Stimulated activated CD4-positive, alpha-beta T cell treated with anti-CD3 and anti-CD28 coated beads, Interleukin-15, amount 100 ng/mL, for 48 hours (primary cell): ENCODE data around the gene KLHL17.

Experiments used
- DNase-seq, 2 donors: peaks; one replicate each; pipeline ENCODE4 v3.0.0-alpha.2; 2020; ENCODE audit warnings: low read depth in 2 of 2

KLHL17 gene

GRCh38 chr1:923131-923990 is 37.0 kb upstream of the KLHL17 start, which contains the start of gene SAMD11:
SAMD11 (plus strand) TSS chr1:923923; CDS start chr1:924432, 509 bp downstream.
- DNase-seq = no peak

GRCh38 chr1:923991-924655 is 36.3 kb upstream of the KLHL17 start:
- no peak for DNase-seq

GRCh38 chr1:924656-925560 is 35.5 kb upstream of the KLHL17 start:
- DNase-seq = no peak

GRCh38 chr1:925561-926421 is 34.6 kb upstream of the KLHL17 start:
- DNase-seq = no peak

- DNase-seq = no peak
Observed at GRCh38 chr1:927234-927633, 33.1 kb upstream of the KLHL17 start.

- no peak for DNase-seq
Observed at GRCh38 chr1:927748-928147, 32.6 kb upstream of the KLHL17 start.

- DNase-seq = no peak
Observed at GRCh38 chr1:928825-929661, 31.3 kb upstream of the KLHL17 start.

- no peak for DNase-seq
Observed at GRCh38 chr1:929712-930632, 30.4 kb upstream of the KLHL17 start.

GRCh38 chr1:930633-931138 is 29.7 kb upstream of the KLHL17 start:
- no peak for DNase-seq

GRCh38 chr1:931380-932172 is 28.8 kb upstream of the KLHL17 start:
- DNase-seq = no peak

- no peak for DNase-seq
Observed at GRCh38 chr1:932173-932510, 28.2 kb upstream of the KLHL17 start.

GRCh38 chr1:932776-933602 is 27.4 kb upstream of the KLHL17 start:
- no peak for DNase-seq

GRCh38 chr1:933603-933940 is 26.8 kb upstream of the KLHL17 start:
- DNase-seq = no peak

- DNase-seq = no peak
Observed at GRCh38 chr1:934991-935750, 25.2 kb upstream of the KLHL17 start.

- no peak for DNase-seq
Observed at GRCh38 chr1:935751-936231, 24.6 kb upstream of the KLHL17 start.
